WI38 (cell line): ENCODE measurements around the gene ZSCAN9.

ENCODE experiments used
- H3K4me3 ChIP-seq: 2 replicates; pipeline ENCODE4 v1.5.1; 2011; ENCODE audit warnings: low read depth, mild to moderate bottlenecking, control low read depth, low read length
- CTCF ChIP-seq: IDR thresholded peaks from 2 replicates; pipeline ENCODE4 v1.5.1; 2012; ENCODE audit warnings: low read depth, mild to moderate bottlenecking, control low read depth, low read length

Gene ZSCAN9

GRCh38 chr6:28225056-28225834 is at the start of gene ZSCAN9:
TSS of gene ZSCAN9 (plus strand) at chr6:28225275. CDS start at chr6:28227085, 1,810 bp downstream.
- peak within 1 kb of the TSS; percentile 74 for H3K4me3 ChIP-seq
- TF ChIP-seq CTCF, result no peak

- no peak for TF ChIP-seq CTCF
- no peak overlapping the region for H3K4me3 ChIP-seq
These were observed 48.7 kb upstream of the ZSCAN9 start for GRCh38 chr6:28176373-28176772.

GRCh38 chr6:28182255-28182654 is 42.8 kb upstream of the ZSCAN9 start:
- H3K4me3 ChIP-seq, result no peak overlapping the region
- TF ChIP-seq CTCF, result no peak

GRCh38 chr6:28188111-28188979 is 36.7 kb upstream of the ZSCAN9 start:
- no peak for TF ChIP-seq CTCF

GRCh38 chr6:28200020-28200419 is 25.1 kb upstream of the ZSCAN9 start:
- no peak for TF ChIP-seq CTCF
- no peak overlapping the region for H3K4me3 ChIP-seq

More at GRCh38 chr6:28188111-28188979, 36.7 kb upstream of the ZSCAN9 start:
- no peak overlapping the region for H3K4me3 ChIP-seq

GRCh38 chr6:28203201-28203600 is 21.9 kb upstream of the ZSCAN9 start:
- no peak for TF ChIP-seq CTCF
- H3K4me3 ChIP-seq, result no peak overlapping the region

- no peak for TF ChIP-seq CTCF
- no peak overlapping the region for H3K4me3 ChIP-seq
These were observed 19.2 kb upstream of the ZSCAN9 start for GRCh38 chr6:28205879-28206278.
